ENCODE results near the gene LRRC32.
"Not testable (repeated sequence)": the region's sequence is repeated elsewhere in the genome, so short reads cannot be mapped to it uniquely, and the experiment has no call there.

LRRC32 gene

DNA sequence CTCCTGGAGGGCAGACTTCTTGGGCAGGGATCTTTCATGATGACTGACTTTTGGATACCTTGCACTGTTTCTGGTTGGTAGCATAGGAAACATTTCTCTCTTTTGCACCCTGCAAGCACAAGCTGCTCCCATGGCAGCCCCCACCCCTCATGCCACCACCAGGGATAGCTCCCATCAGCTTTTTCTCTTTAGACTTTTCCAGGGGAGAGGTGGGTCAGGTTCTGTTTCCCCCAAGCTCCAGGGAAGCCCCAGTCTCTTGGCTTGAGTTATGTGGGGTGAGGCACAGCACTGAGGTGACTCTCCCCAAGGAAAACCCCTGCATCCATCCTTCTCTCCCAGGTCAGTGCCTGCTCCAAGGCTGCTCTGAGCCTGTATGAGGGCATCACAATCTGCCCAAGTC lies 22.5 kb downstream of the LRRC32 start:
- no peak for DNase-seq (ENCODE audit: low read depth in 2 of 2)

DNA sequence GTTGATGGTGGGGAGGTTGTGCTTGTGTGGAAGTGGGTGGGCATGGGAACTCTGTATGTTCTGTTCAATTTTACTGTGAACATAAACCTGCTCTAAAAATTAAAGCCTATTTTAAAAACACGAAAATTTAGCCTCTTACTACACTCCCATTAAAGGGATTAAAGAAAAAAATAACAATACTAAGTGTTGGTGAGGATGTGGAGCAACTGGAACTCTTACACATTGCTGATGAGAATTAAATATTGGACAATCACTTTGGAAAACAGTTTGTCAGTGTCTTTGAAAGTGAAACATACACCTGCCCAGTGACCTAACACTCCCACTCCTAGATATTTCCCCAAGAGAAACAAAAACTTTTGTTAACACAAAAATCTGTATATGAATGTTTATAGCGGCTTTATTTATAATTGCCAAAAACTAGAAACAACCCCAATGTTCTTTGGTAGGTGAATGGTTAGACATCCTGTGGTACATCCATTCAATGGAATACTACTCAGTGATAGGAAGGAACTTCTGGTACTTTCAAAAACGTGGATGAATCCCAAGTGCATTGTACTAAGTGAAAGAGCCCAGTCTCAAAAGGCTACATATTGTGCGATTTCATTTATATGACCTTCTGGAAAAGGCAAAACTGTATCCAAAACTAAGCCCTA lies 23.5 kb downstream of the LRRC32 start:
- DNase-seq (ENCODE audit: low read depth in 2 of 2), result no peak

- no peak for DNase-seq (ENCODE audit: low read depth in 2 of 2)
Measured at GRCh38 chr11:76644591-76644990, 26.0 kb downstream of the LRRC32 start.

GRCh38 chr11:76643711-76644110 lies 26.8 kb downstream of the LRRC32 start:
- not testable (repeated sequence) for DNase-seq (ENCODE audit: low read depth in 2 of 2)

GRCh38 chr11:76642341-76642740 lies 28.2 kb downstream of the LRRC32 start:
- no peak for DNase-seq (ENCODE audit: low read depth in 2 of 2)

DNA sequence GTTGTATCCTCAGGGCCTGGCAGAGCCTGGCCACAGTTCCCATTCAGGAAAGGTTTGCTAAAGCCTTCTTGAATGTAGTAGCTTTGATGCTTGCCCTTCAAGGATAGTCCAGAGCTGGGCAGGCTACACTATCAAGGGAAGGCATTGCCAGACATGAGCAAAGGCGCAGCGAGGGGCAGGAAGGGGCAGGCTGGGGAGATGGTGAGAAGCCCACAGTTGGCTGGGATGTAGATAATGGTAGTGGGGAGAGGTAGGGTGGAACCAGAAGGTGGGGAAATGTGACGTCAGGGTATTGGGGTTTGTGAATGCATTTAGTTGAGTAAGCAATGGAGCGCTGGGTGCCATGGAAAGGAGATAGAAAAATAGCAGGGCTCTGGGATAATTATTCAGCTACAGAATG lies 28.6 kb downstream of the LRRC32 start:
- no peak for DNase-seq (ENCODE audit: low read depth in 2 of 2)

GRCh38 chr11:76640501-76640900 lies 30.0 kb downstream of the LRRC32 start:
- DNase-seq (ENCODE audit: low read depth in 2 of 2), result no peak

- no peak for DNase-seq (ENCODE audit: low read depth in 2 of 2)
Measured at GRCh38 chr11:76639621-76640020, 30.9 kb downstream of the LRRC32 start.

DNA sequence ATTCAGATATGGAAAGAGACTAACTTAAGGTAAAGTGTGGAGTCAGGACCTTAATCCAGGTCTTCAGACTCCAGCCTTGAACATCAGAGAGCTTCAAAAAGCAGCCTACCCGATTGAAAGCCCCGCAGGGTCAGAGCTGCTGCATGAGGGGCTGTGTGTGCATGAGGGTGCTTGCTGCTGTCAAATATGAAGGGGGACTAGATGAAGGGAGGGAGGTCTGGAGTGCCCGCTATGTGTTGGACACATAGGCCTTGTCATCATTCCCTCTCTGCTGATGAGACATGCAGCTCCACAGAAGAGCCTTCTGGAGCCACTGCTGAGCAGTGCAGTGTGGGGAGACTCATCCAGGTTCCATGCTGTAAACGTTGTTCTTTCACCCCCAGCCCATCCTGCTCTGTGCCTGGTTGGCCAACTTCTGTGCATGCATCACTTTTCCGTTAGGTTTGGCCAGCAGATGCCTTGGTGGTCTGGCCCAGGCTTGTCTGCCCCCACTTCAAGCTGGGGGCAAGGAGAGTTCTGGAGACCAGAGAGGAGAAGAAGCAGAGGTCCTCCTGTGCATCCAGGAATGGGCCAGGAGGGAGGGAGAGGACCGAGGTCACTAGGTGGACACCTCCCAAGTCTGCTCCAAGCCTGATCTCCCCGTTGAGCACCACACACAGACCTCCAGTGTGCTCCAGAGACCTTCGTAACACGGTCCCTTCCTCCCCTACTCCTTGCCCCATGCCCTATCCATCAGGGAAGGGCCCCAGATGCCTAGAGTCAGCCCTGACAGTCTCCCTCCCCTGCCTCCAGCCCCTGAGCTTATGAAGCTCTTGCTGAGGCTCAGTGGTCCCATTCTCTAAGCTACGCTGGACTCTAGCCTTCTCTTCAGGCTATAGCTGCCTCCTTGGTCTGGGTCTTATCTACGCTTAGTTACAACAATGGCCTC lies 32.0 kb downstream of the LRRC32 start:
- no peak for DNase-seq (ENCODE audit: low read depth in 2 of 2)

- DNase-seq (ENCODE audit: low read depth in 2 of 2), result no peak
Measured at GRCh38 chr11:76637491-76638269, 32.9 kb downstream of the LRRC32 start.

DNA sequence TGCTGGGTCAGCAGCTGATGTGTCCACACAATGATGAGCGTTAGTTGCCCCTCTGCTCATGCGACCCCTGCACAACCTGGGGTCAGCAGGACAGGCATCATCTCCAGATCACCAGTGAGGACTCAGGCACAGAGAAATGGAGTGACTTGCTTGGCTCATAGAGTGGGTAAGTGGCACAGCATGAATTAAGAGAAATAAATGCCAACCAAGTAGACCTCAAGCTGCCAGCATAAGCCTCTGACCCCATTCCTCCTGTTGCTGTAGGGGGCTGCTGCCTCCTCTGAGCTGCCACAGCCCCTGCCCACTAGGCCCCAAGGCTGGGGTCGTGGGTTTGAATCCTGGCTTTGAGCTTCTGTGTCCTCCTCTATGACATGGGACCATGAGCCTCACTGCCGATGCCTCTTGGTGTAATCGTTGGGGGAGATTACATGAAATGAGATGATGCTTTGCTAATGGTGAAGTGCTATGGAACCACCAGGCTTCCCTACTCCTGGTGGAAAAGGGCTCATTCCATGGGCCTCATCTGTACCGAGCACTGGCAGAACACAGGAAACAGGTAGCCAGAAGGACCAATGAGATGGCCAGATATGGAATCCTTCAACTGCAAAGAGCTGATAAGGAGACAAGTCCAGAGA lies 33.6 kb downstream of the LRRC32 start:
- no peak for DNase-seq (ENCODE audit: low read depth in 2 of 2)

DNA sequence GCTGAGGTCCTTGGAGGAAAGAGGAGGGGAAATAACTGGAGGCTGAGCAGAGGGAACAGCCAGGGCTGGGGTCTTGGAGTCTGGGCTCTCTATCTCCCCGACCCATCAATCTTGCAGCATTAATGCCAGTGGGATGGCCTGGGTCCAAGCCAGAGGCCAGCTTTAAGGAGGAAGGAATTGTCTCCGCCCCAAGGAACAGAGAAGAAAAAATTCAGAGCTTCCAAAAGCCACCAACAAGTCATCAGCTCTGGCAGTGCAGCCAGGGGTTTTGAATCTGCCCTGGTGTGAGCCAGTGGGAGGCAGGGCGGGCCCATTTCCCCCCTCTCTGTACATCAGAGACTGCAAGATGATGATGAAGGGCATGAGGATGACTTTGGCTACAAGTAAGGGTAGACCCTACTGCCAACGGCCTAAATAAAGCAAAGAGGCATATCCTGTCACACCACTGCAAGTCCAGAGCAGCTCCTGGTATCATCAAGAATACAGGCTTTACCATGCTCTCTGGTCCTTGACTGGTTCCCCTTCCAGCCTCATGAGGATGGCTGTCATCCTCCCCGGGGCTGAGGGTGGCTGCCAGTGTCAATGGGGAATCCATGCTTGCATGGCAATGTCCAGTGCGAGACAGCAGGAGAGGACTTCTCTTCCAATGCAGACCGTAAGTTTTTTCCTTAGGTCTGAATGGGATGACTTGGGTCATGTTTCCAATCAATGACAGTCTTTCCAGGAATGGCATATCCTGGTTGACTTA lies 34.4 kb downstream of the LRRC32 start:
- no peak for DNase-seq (ENCODE audit: low read depth in 2 of 2)

- DNase-seq (ENCODE audit: low read depth in 2 of 2), result no peak
Measured at GRCh38 chr11:76634886-76635285, 35.7 kb downstream of the LRRC32 start.

DNA sequence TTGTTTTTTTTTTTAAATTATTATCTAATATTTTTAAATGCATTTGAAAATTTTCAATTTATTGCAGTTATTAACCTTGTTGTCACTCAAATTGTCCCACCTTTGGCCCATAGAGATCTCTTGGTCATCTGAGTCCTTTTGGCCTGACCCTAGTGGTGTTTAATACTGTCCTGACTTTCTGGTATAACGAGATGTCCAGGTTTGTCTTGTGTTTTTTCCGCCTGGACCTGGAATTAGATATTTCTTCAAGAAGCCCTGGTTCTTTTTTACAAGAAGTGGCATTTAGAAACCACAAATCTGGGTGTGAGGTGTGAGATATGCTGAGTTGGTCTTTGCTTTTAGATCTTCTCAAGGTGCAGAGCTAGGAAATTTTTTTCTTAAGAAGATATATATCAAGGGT lies 38.1 kb downstream of the LRRC32 start:
- DNase-seq (ENCODE audit: low read depth in 2 of 2), result no peak

- DNase-seq (ENCODE audit: low read depth in 2 of 2), result no peak
Measured at GRCh38 chr11:76631566-76632308, 38.8 kb downstream of the LRRC32 start.

- DNase-seq (ENCODE audit: low read depth in 2 of 2), result no peak
Measured at GRCh38 chr11:76630600-76631281, 39.8 kb downstream of the LRRC32 start.

GRCh38 chr11:76629853-76630599 lies 40.5 kb downstream of the LRRC32 start:
- no peak for DNase-seq (ENCODE audit: low read depth in 2 of 2)

DNA sequence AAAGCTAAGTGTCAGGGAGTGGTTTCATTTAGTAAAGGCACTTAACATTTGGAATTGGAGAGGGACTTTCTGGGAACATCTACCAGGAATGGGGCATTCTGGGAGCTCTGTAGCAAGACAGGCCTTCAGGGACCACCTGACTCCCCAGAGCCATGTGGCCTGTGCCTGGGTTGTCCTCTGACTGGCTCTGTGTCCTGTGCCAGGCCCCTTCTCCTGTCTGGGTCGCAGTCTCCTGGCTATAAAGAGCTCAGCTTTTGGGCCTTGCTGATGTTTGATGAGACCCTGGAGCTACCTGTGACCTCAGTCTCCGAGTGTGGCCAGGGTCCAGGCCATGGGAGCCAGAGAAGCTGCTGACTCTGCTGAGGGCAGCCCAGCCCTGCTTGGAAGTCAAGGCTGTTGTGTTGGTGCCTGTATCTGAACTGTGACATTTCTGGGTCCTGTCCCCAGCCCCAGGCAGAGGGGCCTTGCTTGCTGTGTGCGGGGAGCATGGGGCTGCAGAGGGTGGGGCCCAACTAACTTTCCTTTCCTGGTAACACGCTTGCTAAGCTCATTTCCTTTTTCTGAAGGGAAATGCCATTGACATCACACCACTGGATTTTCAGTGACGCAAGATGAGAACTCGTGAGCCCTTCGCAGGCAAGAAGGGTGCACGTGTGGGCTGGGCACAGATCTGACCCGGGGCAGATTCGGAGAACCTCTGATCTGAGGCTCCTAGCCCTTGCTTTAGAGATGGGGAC lies 41.3 kb downstream of the LRRC32 start:
- DNase-seq (ENCODE audit: low read depth in 2 of 2), result no peak
